Karpas-422 (cell line): Measurements from ENCODE around the gene PPP1R11. TPM values are rescaled to one million over a fixed set of nuclear protein-coding genes. Genes with fewer than 3 reads are reported as not detected.

Source experiments
- DNase-seq: peaks from one replicate; pipeline ENCODE4 v3.0.0-alpha.2; 2015
- H2AFZ ChIP-seq: fragments of 200-600 bp; sonication (generic); 2 replicates; pipeline ENCODE4 v1.6.1; 2014; ENCODE audit warnings: antibody characterized with exemption, low read length, mixed read lengths
- H3K27ac ChIP-seq: fragments of 200-600 bp; sonication (generic); 2 replicates; pipeline ENCODE4 v1.5.1; 2014; ENCODE audit warnings: mild to moderate bottlenecking, low read length, moderate library complexity
- H3K27me3 ChIP-seq: fragments of 200-600 bp; sonication (generic); 2 replicates; pipeline ENCODE4 v1.6.1; 2014; ENCODE audit warnings: low read length, mixed read lengths
- H3K36me3 ChIP-seq: fragments of 200-600 bp; sonication (generic); 2 replicates; pipeline ENCODE4 v1.6.1; 2014; ENCODE audit warnings: low read length, mixed read lengths; ENCODE audit not compliant: insufficient read depth
- H3K4me1 ChIP-seq: fragments of 200-600 bp; sonication (generic); 2 replicates; pipeline ENCODE4 v1.6.1; 2014; ENCODE audit warnings: mild to moderate bottlenecking, low read length, mixed read lengths
- H3K4me2 ChIP-seq: fragments of 200-600 bp; sonication (generic); 2 replicates; pipeline ENCODE4 v1.6.1; 2014; ENCODE audit warnings: low read length, low read depth, mild to moderate bottlenecking; ENCODE audit not compliant: poor library complexity, severe bottlenecking
- H3K4me3 ChIP-seq: fragments of 200-600 bp; sonication (generic); 2 replicates; pipeline ENCODE4 v1.5.1; 2014; ENCODE audit warnings: mild to moderate bottlenecking, antibody characterized with exemption, low read length, mixed read lengths
- H3K79me2 ChIP-seq: fragments of 200-600 bp; sonication (generic); 2 replicates; pipeline ENCODE4 v1.6.1; 2014; ENCODE audit warnings: mild to moderate bottlenecking, low read length, mixed read lengths
- H3K9ac ChIP-seq: fragments of 200-600 bp; sonication (generic); 2 replicates; pipeline ENCODE4 v1.6.0; 2014; ENCODE audit warnings: low read length
- H3K9me2 ChIP-seq: fragments of 200-600 bp; sonication (generic), shearing (Covaris generic); replicated peaks from 2 replicates; pipeline ENCODE4 v1.6.0; 2014; ENCODE audit warnings: mild to moderate bottlenecking, low read length, moderate library complexity; ENCODE audit not compliant: insufficient read depth
- H3K9me3 ChIP-seq: fragments of 300-700, 200-600 bp; sonication (generic); 2 replicates; pipeline ENCODE4 v1.6.1; 2014; ENCODE audit warnings: low read length, mixed read lengths
- H4K20me1 ChIP-seq: fragments of 200-600 bp; sonication (generic); 2 replicates; pipeline ENCODE4 v1.6.1; 2014; ENCODE audit warnings: mild to moderate bottlenecking, antibody characterized with exemption, low read length, low read depth; ENCODE audit not compliant: insufficient read depth
- total RNA-seq: library from RNA; depleted of rRNA; stranded (reverse); fragments of >200 nt; shearing (Covaris generic); gene quantifications from 2 replicates; pipeline ENCODE4 v1.2.3, GENCODE V29; 2014; ENCODE audit warnings: low replicate concordance

PPP1R11 gene
- total RNA-seq, 1 experiment from 2014 or later, result 31.5 TPM

DNA sequence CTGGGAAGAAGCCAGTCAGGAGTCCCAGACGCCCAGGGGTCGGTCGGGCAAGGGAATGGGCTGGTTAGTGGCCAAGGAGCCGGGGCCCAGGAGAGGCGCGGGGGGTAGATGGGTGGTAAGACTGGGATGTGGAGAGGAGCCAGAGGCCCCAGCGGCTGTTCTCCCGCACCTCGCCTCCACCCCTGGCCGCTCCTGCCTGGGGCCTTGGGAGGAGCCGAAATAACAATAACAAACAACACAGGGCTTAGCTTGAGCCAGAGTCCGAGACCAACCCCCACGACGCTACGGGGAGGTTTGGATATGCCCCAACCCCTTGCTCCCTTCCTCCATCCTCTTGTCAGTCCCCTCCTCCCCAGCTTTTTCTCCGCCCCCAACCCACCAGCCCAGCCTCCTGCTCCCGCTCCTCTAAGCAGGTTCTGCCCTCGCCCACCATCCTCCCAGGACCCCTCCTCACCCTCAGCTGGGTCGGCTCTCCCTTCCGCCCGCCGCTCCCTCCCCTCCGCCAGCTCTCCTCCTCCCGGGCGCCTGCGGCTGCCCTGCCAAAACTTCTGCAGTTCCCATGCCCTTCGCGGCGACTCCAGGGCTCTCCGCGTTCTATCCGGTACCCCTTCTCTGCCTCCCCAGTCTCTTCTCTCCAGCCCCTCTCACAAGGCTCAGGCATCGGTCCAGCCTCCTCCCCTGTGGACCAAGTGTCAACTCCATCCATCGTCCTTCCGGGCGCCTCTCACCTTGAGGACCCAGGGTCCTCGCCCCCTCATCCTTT is 7.5 kb downstream of the PPP1R11 start:
- no peak overlapping the region for H3K4me3 ChIP-seq
- no peak overlapping the region for H3K4me2 ChIP-seq
- no peaks in the 10 kb centered on the region for H3K9me2 ChIP-seq
- no peaks in the 10 kb centered on the region for H3K79me2 ChIP-seq
- no peaks in the 10 kb centered on the region for H3K36me3 ChIP-seq
- H4K20me1 ChIP-seq, result no peaks in the 10 kb centered on the region
- H3K9ac ChIP-seq, result no peak overlapping the region
- no peak overlapping the region for H3K27ac ChIP-seq
- no peak for DNase-seq
- no peaks in the 10 kb centered on the region for H3K9me3 ChIP-seq
- no peaks in the 10 kb centered on the region for H3K27me3 ChIP-seq
- H3K4me1 ChIP-seq, result no peaks in the 10 kb centered on the region
- H2AFZ ChIP-seq, result no peak overlapping the region

DNA sequence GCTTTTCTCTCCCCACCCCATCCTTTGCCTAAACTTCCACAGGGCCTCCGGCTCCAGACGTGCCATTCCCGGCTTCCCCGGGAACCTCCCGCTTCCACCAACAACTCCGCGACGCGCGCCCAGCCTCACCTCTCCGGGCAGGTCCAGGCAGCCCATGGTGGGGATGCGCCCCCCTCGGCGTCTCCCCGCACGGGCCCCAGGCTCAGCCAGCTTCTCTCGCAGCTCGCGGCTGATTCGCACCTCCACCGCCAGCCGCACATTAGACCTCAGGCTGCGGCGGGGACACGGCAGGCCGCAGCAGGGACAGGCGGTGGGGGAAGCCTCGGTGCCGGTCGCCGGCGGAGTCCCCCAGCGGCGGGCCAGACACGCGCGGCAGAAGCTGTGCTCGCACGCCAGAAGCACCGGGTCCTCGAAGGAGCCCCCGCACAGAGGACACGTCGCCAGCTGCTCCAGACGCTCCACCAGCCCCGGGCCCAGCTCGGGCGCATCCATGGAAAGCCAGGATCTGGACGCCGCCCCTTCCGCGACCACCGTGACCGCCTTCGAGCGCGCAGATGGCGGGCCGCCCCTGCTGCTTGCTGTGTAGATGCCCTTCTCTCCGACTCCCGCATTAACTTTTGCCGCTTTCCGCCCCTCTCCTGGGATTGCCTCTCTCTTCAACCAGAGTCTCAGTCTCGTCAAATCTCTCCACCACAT is 8.2 kb downstream of the PPP1R11 start, which contains the start of gene RNF39:
RNF39 (minus strand) TSS at position 676 of the 696 bp plus-strand sequence; CDS start at position 492, 184 bp downstream.
- no peak within 1 kb of the TSS for H3K4me2 ChIP-seq
- no peaks in the 10 kb centered on the region for H3K9me3 ChIP-seq
- H3K9me2 ChIP-seq, result no peaks in the 10 kb centered on the region
- DNase-seq, result no peak
- H3K4me1 ChIP-seq, result no peaks in the 10 kb centered on the region
- no peaks in the 10 kb centered on the region for H3K79me2 ChIP-seq
- no peaks in the 10 kb centered on the region for H3K36me3 ChIP-seq
- no peaks in the 10 kb centered on the region for H4K20me1 ChIP-seq
- no peak within 1 kb of the TSS for H3K27ac ChIP-seq
- H2AFZ ChIP-seq, result no peak within 1 kb of the TSS
- H3K27me3 ChIP-seq, result no peaks in the 10 kb centered on the region
- H3K4me3 ChIP-seq, result no peak within 1 kb of the TSS
- H3K9ac ChIP-seq, result no peak within 1 kb of the TSS

DNA sequence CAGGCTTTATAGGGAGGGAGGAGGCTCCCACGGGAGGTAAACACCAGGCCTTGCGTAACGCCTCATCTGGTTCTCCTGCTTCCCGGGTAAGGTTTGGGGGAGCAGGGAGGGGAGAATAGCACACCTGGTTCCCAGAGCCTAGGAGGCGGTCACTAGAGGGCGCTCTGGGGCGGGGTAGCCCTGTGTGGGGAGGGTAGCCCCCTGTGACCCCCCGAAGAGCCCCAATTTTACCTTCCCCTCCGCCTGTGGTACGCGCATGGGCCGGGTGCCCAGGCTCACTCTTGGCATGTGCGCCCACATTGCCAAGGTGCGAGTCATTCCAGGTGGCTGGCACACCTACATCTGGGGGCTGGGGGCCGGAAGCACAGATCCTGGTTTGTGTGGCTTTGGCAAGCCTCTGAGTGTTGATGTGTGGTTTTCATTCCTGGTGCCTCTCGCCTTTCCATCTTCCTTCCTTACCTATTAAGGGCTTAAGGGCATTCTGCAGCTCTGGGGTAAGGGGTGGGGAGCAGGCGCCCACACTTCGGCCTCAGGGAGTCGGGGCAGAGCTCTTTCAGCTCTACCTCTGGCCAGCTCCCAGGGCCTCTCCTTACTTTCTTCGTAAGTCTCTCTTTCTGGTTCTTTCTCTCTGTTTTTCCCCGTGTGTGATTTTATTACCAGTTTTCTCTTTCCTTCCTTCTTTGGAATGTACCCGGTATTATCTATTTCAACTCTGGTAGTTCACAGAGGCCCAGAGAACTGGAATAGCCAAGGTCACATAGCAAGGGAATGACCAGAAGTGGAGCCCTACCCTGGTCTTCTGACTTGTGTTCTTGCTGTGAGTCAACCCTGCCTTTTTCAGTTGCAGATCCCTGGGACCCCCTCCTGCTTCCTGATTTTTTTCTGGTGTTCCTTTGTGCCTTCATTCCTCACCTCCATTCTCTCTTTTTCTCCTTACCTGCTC is 9.1 kb downstream of the PPP1R11 start:
- Histone ChIP-seq H2AFZ (no peak overlapping the region), H3K4me3 (no peak overlapping the region), H3K9me3 (no peaks in the 10 kb centered on the region), H3K9ac (no peak overlapping the region), H3K27me3 (no peaks in the 10 kb centered on the region), H4K20me1 (no peaks in the 10 kb centered on the region), H3K4me1 (no peaks in the 10 kb centered on the region), H3K79me2 (no peaks in the 10 kb centered on the region), H3K36me3 (no peaks in the 10 kb centered on the region), H3K9me2 (no peaks in the 10 kb centered on the region), H3K27ac (no peak overlapping the region), H3K4me2 (no peak overlapping the region)
- DNase-seq, result no peak

DNA sequence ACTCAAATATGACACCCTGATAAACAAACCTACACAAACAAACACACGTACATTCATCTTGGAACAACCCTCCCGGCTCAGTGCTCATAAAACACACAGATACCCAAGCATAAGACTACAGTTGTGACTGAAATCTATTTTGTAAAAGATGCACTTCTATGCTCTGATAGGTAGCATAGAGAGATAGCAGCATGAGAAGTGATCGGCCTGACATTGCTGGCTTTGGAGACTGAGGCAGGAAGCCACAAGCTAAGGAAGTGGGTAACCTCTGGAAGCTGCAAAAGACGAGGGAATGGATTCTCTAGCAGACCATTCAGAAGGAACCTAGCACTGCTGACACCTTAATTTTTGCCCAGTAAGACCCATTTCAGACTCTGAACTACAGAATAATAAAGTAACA is 10.2 kb downstream of the PPP1R11 start:
- Histone ChIP-seq H3K9me2 (no peaks in the 10 kb centered on the region), H3K79me2 (no peaks in the 10 kb centered on the region), H3K4me2 (no peak overlapping the region), H3K9ac (no peak overlapping the region), H3K36me3 (no peaks in the 10 kb centered on the region), H4K20me1 (no peaks in the 10 kb centered on the region), H3K4me3 (no peak overlapping the region), H3K9me3 (no peaks in the 10 kb centered on the region), H2AFZ (no peak overlapping the region), H3K27me3 (no peaks in the 10 kb centered on the region), H3K4me1 (no peaks in the 10 kb centered on the region), H3K27ac (no peak overlapping the region)
- no peak for DNase-seq

DNA sequence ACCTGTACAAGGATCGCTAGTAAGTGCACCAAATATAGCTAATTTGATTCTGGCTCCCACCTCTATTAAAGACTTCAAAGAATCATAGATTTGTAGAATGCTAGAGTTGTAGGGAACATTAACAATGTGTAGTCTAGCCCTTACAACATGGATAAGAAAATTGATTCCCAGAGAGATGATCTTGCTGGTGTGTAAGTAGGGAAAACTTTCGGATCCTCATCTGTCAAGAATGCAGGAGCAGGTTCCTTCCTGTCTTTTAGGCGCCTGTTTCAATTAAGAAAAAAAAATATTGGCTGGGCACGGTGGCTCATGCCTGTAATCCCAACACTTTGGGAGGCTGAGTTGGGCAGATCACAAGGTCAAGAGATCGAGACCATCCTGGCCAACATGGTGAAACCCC is 20.9 kb downstream of the PPP1R11 start:
- Histone ChIP-seq H4K20me1 (no peaks in the 10 kb centered on the region), H3K9me2 (no peaks in the 10 kb centered on the region), H3K79me2 (no peaks in the 10 kb centered on the region), H3K9ac (no peak overlapping the region), H3K4me3 (no peak overlapping the region), H3K27ac (no peak overlapping the region), H3K4me2 (no peak overlapping the region), H2AFZ (no peak overlapping the region), H3K27me3 (no peaks in the 10 kb centered on the region), H3K36me3 (no peaks in the 10 kb centered on the region), H3K4me1 (no peaks in the 10 kb centered on the region), H3K9me3 (no peaks in the 10 kb centered on the region)
- no peak for DNase-seq

DNA sequence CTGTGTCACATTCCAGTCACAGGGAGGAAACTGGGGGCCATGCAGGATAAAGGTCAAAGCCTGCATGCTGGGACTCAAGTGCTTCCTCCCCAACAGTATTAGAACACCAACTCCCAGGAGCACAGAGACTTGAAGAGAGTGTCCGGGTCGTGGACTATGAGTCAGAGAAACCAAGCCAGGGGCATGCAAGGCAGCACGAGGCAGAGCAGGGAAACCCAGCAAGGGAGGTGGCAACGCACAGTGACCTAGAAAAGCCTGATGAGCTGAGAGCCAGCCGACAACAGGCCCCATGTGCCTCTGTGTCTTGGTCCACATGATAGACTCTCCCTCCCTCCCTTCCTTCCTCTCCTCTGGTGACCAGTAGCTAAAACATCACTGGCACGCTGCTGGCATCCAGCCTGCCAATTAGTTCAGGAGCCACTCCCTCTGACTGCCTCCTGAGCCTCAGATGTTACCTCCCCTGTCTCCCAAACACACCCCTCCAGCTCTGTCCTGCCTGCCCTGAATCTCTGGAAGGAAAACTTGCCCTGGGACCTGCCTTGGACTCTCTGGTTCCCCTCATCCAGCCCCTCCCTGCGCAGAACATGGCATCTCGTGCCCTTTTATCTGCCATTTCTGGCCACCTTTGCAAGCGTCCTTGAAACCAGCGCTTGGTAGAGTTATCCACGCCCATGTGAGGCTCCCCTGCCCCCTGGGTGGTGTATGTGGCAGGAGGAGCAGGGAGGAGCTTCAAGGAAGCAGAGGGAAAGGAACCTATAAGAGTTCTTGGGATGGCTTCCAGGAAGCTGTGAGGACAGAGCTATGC is 24.8 kb downstream of the PPP1R11 start:
- Histone ChIP-seq H3K36me3 (no peaks in the 10 kb centered on the region), H4K20me1 (no peaks in the 10 kb centered on the region), H3K4me3 (no peak overlapping the region), H3K9ac (no peak overlapping the region), H3K79me2 (no peaks in the 10 kb centered on the region), H3K9me3 (no peaks in the 10 kb centered on the region), H3K4me1 (no peaks in the 10 kb centered on the region), H3K27me3 (no peaks in the 10 kb centered on the region), H3K4me2 (no peak overlapping the region), H3K27ac (no peak overlapping the region), H3K9me2 (no peaks in the 10 kb centered on the region), H2AFZ (no peak overlapping the region)
- no peak for DNase-seq

DNA sequence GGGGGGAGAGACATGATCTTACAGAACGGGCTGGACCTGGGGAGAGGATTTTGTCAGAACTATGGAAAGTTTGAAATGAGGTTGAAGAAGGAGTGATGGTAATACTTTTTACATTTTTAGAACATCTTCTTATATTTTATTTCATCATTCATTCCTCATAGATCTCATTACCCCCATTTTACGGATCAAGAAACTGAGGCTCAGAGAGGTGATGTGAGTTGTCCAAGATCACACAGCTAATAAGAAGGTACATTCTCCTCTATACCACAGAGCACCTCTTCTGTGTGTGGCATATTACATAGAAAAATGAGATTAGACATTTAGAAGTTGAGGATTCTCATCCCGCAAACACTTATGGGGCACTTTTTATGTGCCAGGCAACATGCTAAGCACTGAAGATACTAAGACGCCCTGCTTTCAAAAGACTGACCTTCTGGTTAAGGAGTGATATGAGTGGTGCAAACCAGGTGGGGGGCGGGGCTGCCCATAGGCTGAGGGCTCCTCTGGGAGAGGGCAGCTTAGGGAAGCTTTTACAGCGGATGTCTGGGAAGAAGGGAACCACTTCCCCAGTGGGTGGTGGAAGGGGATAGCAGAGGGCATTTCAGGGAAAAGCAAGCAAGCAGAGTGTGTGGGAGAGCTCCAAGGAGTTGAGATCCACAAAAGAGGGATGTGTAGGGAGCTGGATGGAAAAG is 26.0 kb downstream of the PPP1R11 start:
- Histone ChIP-seq H3K4me2 (no peak overlapping the region), H3K27me3 (no peaks in the 10 kb centered on the region)

More for the DNA sequence above, 26.0 kb downstream of the PPP1R11 start:
- Histone ChIP-seq H3K9me3 (no peaks in the 10 kb centered on the region), H3K36me3 (no peaks in the 10 kb centered on the region), H2AFZ (no peak overlapping the region), H3K4me3 (no peak overlapping the region), H3K79me2 (no peaks in the 10 kb centered on the region), H4K20me1 (no peaks in the 10 kb centered on the region), H3K9me2 (no peaks in the 10 kb centered on the region), H3K4me1 (no peaks in the 10 kb centered on the region; the same call in 1 of the 2 replicates), H3K9ac (no peak overlapping the region), H3K27ac (no peak overlapping the region)
- DNase-seq, result no peak
